ENCODE data around the gene ALDH9A1.

DNA sequence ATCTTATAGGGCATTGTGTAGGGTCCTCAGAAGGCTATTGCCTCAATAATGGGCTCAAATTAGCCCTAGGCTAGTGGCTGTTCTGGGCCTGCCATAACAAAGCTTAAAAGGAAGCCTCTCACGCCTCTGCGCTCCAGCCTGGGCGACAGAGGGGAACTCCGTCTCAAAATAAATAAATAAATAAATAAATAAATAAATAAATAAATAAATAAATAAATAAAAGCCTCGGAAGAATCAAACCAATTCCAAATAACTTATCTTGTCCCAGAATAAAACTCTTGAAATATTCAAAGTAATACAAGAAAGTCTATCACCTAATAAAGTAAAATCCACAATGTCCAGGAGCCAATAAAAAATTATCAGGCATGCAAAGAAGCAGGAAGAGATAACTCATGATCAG is 14.4 kb upstream of the ALDH9A1 start:
- TF ChIP-seq EZH2 (IDR thresholded peaks at IDR 0.05; ENCODE audit: insufficient read depth, poor library complexity, severe bottlenecking) (no peak), EZH2phosphoT487 (IDR thresholded peaks at IDR 0.05; ENCODE audit: insufficient read depth, low read depth) (no peak)
